ENCODE measurements around the gene EYA2.

The EYA2 gene

GRCh38 chr20:46895906-46896242, 1.2 kb downstream of the EYA2 start:
- Histone ChIP-seq H3K27ac (ENCODE audit: low read depth, low read length) (no peak overlapping the region), H3K27me3 (ENCODE audit: control insufficient read depth, insufficient read depth, low read length) (peaks cover 49% of the 10 kb centered on the region), H3K4me1 (ENCODE audit: control insufficient read depth, insufficient read depth, low read length) (peaks cover 27% of the 10 kb centered on the region), H3K9me3 (ENCODE audit: control insufficient read depth, insufficient read depth, low read length) (no peaks in the 10 kb centered on the region), H3K9ac (ENCODE audit: low read depth, low read length) (no peak overlapping the region), H3K4me3 (ENCODE audit: low read depth, low read length) (peak overlapping the region; percentile 68), H3K36me3 (ENCODE audit: control insufficient read depth, insufficient read depth, low read length) (no peaks in the 10 kb centered on the region)

GRCh38 chr20:46897328-46897880, 2.8 kb downstream of the EYA2 start:
- no peak overlapping the region for H3K27ac ChIP-seq (ENCODE audit: low read depth, low read length)
- H3K4me1 ChIP-seq (ENCODE audit: control insufficient read depth, insufficient read depth, low read length): peaks cover 27% of the 10 kb centered on the region
- peaks cover 49% of the 10 kb centered on the region for H3K27me3 ChIP-seq (ENCODE audit: control insufficient read depth, insufficient read depth, low read length)
- no peak overlapping the region for H3K9ac ChIP-seq (ENCODE audit: low read depth, low read length)
- H3K9me3 ChIP-seq (ENCODE audit: control insufficient read depth, insufficient read depth, low read length): no peaks in the 10 kb centered on the region
- H3K4me3 ChIP-seq (ENCODE audit: low read depth, low read length): no peak overlapping the region
- no peaks in the 10 kb centered on the region for H3K36me3 ChIP-seq (ENCODE audit: control insufficient read depth, insufficient read depth, low read length)

GRCh38 chr20:46898423-46898822, 3.8 kb downstream of the EYA2 start:
- H3K4me3 ChIP-seq (ENCODE audit: low read depth, low read length): no peak overlapping the region
- H3K9ac ChIP-seq (ENCODE audit: low read depth, low read length): no peak overlapping the region
- peaks cover 20% of the 10 kb centered on the region for H3K4me1 ChIP-seq (ENCODE audit: control insufficient read depth, insufficient read depth, low read length)
- H3K27ac ChIP-seq (ENCODE audit: low read depth, low read length): no peak overlapping the region
- H3K9me3 ChIP-seq (ENCODE audit: control insufficient read depth, insufficient read depth, low read length): no peaks in the 10 kb centered on the region
- H3K36me3 ChIP-seq (ENCODE audit: control insufficient read depth, insufficient read depth, low read length): no peaks in the 10 kb centered on the region
- H3K27me3 ChIP-seq (ENCODE audit: control insufficient read depth, insufficient read depth, low read length): peaks cover 45% of the 10 kb centered on the region

GRCh38 chr20:46899621-46900020, 5.0 kb downstream of the EYA2 start:
- Histone ChIP-seq H3K27ac (ENCODE audit: low read depth, low read length) (no peak overlapping the region), H3K9me3 (ENCODE audit: control insufficient read depth, insufficient read depth, low read length) (no peaks in the 10 kb centered on the region), H3K9ac (ENCODE audit: low read depth, low read length) (no peak overlapping the region), H3K27me3 (ENCODE audit: control insufficient read depth, insufficient read depth, low read length) (peaks cover 33% of the 10 kb centered on the region), H3K4me3 (ENCODE audit: low read depth, low read length) (no peak overlapping the region), H3K4me1 (ENCODE audit: control insufficient read depth, insufficient read depth, low read length) (peaks cover 18% of the 10 kb centered on the region; the same call in 1 of the 2 replicates), H3K36me3 (ENCODE audit: control insufficient read depth, insufficient read depth, low read length) (no peaks in the 10 kb centered on the region)

- Histone ChIP-seq H3K9me3 (ENCODE audit: control insufficient read depth, insufficient read depth, low read length) (no peaks in the 10 kb centered on the region), H3K9ac (ENCODE audit: low read depth, low read length) (no peak overlapping the region), H3K4me1 (ENCODE audit: control insufficient read depth, insufficient read depth, low read length) (peaks cover 18% of the 10 kb centered on the region; the same call in 1 of the 2 replicates), H3K4me3 (ENCODE audit: low read depth, low read length) (no peak overlapping the region), H3K27me3 (ENCODE audit: control insufficient read depth, insufficient read depth, low read length) (peaks cover 30% of the 10 kb centered on the region), H3K27ac (ENCODE audit: low read depth, low read length) (no peak overlapping the region), H3K36me3 (ENCODE audit: control insufficient read depth, insufficient read depth, low read length) (no peaks in the 10 kb centered on the region)
Measured at GRCh38 chr20:46900086-46900485, 5.4 kb downstream of the EYA2 start.

- Histone ChIP-seq H3K9me3 (ENCODE audit: control insufficient read depth, insufficient read depth, low read length) (no peaks in the 10 kb centered on the region), H3K9ac (ENCODE audit: low read depth, low read length) (no peak overlapping the region), H3K27me3 (ENCODE audit: control insufficient read depth, insufficient read depth, low read length) (peaks cover 22% of the 10 kb centered on the region), H3K4me1 (ENCODE audit: control insufficient read depth, insufficient read depth, low read length) (peaks cover 18% of the 10 kb centered on the region; the same call in 1 of the 2 replicates), H3K4me3 (ENCODE audit: low read depth, low read length) (no peak overlapping the region), H3K36me3 (ENCODE audit: control insufficient read depth, insufficient read depth, low read length) (no peaks in the 10 kb centered on the region), H3K27ac (ENCODE audit: low read depth, low read length) (no peak overlapping the region)
Measured at GRCh38 chr20:46900826-46901225, 6.2 kb downstream of the EYA2 start.

- peaks cover 14% of the 10 kb centered on the region for H3K27me3 ChIP-seq (ENCODE audit: control insufficient read depth, insufficient read depth, low read length)
- H3K4me3 ChIP-seq (ENCODE audit: low read depth, low read length): no peak overlapping the region
- H3K9me3 ChIP-seq (ENCODE audit: control insufficient read depth, insufficient read depth, low read length): no peaks in the 10 kb centered on the region
- peaks cover 18% of the 10 kb centered on the region; the same call in 1 of the 2 replicates for H3K4me1 ChIP-seq (ENCODE audit: control insufficient read depth, insufficient read depth, low read length)
- H3K9ac ChIP-seq (ENCODE audit: low read depth, low read length): no peak overlapping the region
- H3K36me3 ChIP-seq (ENCODE audit: control insufficient read depth, insufficient read depth, low read length): no peaks in the 10 kb centered on the region
- no peak overlapping the region for H3K27ac ChIP-seq (ENCODE audit: low read depth, low read length)
Measured at GRCh38 chr20:46901638-46902037, 7.0 kb downstream of the EYA2 start.

- H3K9ac ChIP-seq (ENCODE audit: low read depth, low read length): no peak overlapping the region
- H3K27me3 ChIP-seq (ENCODE audit: control insufficient read depth, insufficient read depth, low read length): no peaks in the 10 kb centered on the region
- H3K27ac ChIP-seq (ENCODE audit: low read depth, low read length): no peak overlapping the region
- no peaks in the 10 kb centered on the region for H3K36me3 ChIP-seq (ENCODE audit: control insufficient read depth, insufficient read depth, low read length)
- peaks cover 7% of the 10 kb centered on the region; the same call in 1 of the 2 replicates for H3K4me1 ChIP-seq (ENCODE audit: control insufficient read depth, insufficient read depth, low read length)
- no peak overlapping the region for H3K4me3 ChIP-seq (ENCODE audit: low read depth, low read length)
- no peaks in the 10 kb centered on the region for H3K9me3 ChIP-seq (ENCODE audit: control insufficient read depth, insufficient read depth, low read length)
Measured at GRCh38 chr20:46903256-46903655, 8.6 kb downstream of the EYA2 start.

- Histone ChIP-seq H3K9ac (ENCODE audit: low read depth, low read length) (no peak overlapping the region), H3K36me3 (ENCODE audit: control insufficient read depth, insufficient read depth, low read length) (no peaks in the 10 kb centered on the region), H3K27me3 (ENCODE audit: control insufficient read depth, insufficient read depth, low read length) (no peaks in the 10 kb centered on the region), H3K4me3 (ENCODE audit: low read depth, low read length) (no peak overlapping the region), H3K9me3 (ENCODE audit: control insufficient read depth, insufficient read depth, low read length) (no peaks in the 10 kb centered on the region), H3K4me1 (ENCODE audit: control insufficient read depth, insufficient read depth, low read length) (0 out of 2 replicates have a peak, but pooled peaks cover under 1% of the 10 kb centered on the region), H3K27ac (ENCODE audit: low read depth, low read length) (no peak overlapping the region)
Measured at GRCh38 chr20:46903937-46904336, 9.3 kb downstream of the EYA2 start.

GRCh38 chr20:46905364-46906125, 10.9 kb downstream of the EYA2 start:
- Histone ChIP-seq H3K9ac (ENCODE audit: low read depth, low read length) (no peak overlapping the region), H3K27ac (ENCODE audit: low read depth, low read length) (no peak overlapping the region), H3K27me3 (ENCODE audit: control insufficient read depth, insufficient read depth, low read length) (no peaks in the 10 kb centered on the region), H3K4me1 (ENCODE audit: control insufficient read depth, insufficient read depth, low read length) (no peaks in the 10 kb centered on the region), H3K4me3 (ENCODE audit: low read depth, low read length) (no peak overlapping the region), H3K36me3 (ENCODE audit: control insufficient read depth, insufficient read depth, low read length) (no peaks in the 10 kb centered on the region), H3K9me3 (ENCODE audit: control insufficient read depth, insufficient read depth, low read length) (no peaks in the 10 kb centered on the region)

GRCh38 chr20:46913329-46914044, 18.8 kb downstream of the EYA2 start:
- no peak overlapping the region for H3K27ac ChIP-seq (ENCODE audit: low read depth, low read length)
- H3K27me3 ChIP-seq (ENCODE audit: control insufficient read depth, insufficient read depth, low read length): no peaks in the 10 kb centered on the region
- no peaks in the 10 kb centered on the region for H3K9me3 ChIP-seq (ENCODE audit: control insufficient read depth, insufficient read depth, low read length)
- no peak overlapping the region for H3K9ac ChIP-seq (ENCODE audit: low read depth, low read length)
- H3K4me3 ChIP-seq (ENCODE audit: low read depth, low read length): no peak overlapping the region
- H3K36me3 ChIP-seq (ENCODE audit: control insufficient read depth, insufficient read depth, low read length): no peaks in the 10 kb centered on the region
- H3K4me1 ChIP-seq (ENCODE audit: control insufficient read depth, insufficient read depth, low read length): no peaks in the 10 kb centered on the region

Data from HUES48 (cell line).